Sigmoid colon (tissue), 4 donors: ENCODE measurements around the gene C1QA.

Experiments
- EP300 ChIP-seq, 4 donors: sonication (generic); formaldehyde crosslinking; IDR thresholded peaks; one replicate each; pipeline ENCODE4 v1.6.1; 2017; ENCODE audit warnings: antibody characterized with exemption in 4 of 4
- POLR2AphosphoS5 ChIP-seq, 4 donors: sonication (generic); formaldehyde crosslinking; IDR thresholded peaks; one replicate each; pipeline ENCODE4 v1.6.1; 2017; ENCODE audit warnings: antibody characterized with exemption in 4 of 4
- TF ChIP-seq, protein P1 (sequence below), 4 experiments: fragments of 450-650 bp in 3 of 4; fragments of 200-600 bp in 1 of 4; IDR thresholded peaks; one replicate each; pipeline ENCODE4 v1.5.1; 2016 to 2019; ENCODE audit warnings: antibody characterized with exemption in 4 of 4, mild to moderate bottlenecking in 3 of 4, moderate library complexity in 2 of 4

GRCh38 chr1:22600071-22600816 is 36.2 kb upstream of the C1QA start:
- TF ChIP-seq EP300 (IDR thresholded peaks at IDR 0.05) (no peak), POLR2AphosphoS5 (IDR thresholded peaks at IDR 0.05) (no peak)
- TF ChIP-seq, protein P1, sequence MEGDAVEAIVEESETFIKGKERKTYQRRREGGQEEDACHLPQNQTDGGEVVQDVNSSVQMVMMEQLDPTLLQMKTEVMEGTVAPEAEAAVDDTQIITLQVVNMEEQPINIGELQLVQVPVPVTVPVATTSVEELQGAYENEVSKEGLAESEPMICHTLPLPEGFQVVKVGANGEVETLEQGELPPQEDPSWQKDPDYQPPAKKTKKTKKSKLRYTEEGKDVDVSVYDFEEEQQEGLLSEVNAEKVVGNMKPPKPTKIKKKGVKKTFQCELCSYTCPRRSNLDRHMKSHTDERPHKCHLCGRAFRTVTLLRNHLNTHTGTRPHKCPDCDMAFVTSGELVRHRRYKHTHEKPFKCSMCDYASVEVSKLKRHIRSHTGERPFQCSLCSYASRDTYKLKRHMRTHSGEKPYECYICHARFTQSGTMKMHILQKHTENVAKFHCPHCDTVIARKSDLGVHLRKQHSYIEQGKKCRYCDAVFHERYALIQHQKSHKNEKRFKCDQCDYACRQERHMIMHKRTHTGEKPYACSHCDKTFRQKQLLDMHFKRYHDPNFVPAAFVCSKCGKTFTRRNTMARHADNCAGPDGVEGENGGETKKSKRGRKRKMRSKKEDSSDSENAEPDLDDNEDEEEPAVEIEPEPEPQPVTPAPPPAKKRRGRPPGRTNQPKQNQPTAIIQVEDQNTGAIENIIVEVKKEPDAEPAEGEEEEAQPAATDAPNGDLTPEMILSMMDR (IDR thresholded peaks at IDR 0.05): no peak
